ENCODE measurements around the gene FGF14.

Gene FGF14

GRCh38 chr13:102401766-102402165 is at the start of gene FGF14:
Gene FGF14, minus strand, starts transcription at chr13:102402048.
- no peak for DNase-seq

- DNase-seq = no peak
Measured at GRCh38 chr13:102443249-102443648, 41.4 kb upstream of the FGF14 start.

GRCh38 chr13:102441085-102441484 is 39.2 kb upstream of the FGF14 start:
- no peak for DNase-seq

GRCh38 chr13:102440259-102440936 is 38.5 kb upstream of the FGF14 start:
- peak; percentile 82 for DNase-seq

- DNase-seq = no peak
Measured at GRCh38 chr13:102422690-102423089, 20.8 kb upstream of the FGF14 start.

- no peak for DNase-seq
Measured at GRCh38 chr13:102405499-102406100, 3.8 kb upstream of the FGF14 start.

GRCh38 chr13:102402290-102402689 is 442 bp upstream of the FGF14 start:
- no peak for DNase-seq

GRCh38 chr13:102401265-102401664 is 583 bp downstream of the FGF14 start:
- DNase-seq = no peak

GRCh38 chr13:102400675-102401145 is 1.1 kb downstream of the FGF14 start:
- peak; percentile 54 for DNase-seq

- peak; percentile 64 for DNase-seq
Measured at GRCh38 chr13:102399791-102400674, 1.8 kb downstream of the FGF14 start.

GRCh38 chr13:102395939-102396338 is 5.9 kb downstream of the FGF14 start:
- no peak for DNase-seq

- no peak for DNase-seq
Measured at GRCh38 chr13:102395174-102395573, 6.7 kb downstream of the FGF14 start.

- peak; percentile 96 for DNase-seq
Measured at GRCh38 chr13:102394158-102395053, 7.4 kb downstream of the FGF14 start.

GRCh38 chr13:102392481-102393209 is 9.2 kb downstream of the FGF14 start:
- peak; percentile 69 for DNase-seq

GRCh38 chr13:102386461-102386860 is 15.4 kb downstream of the FGF14 start:
- DNase-seq = no peak

- no peak for DNase-seq
Measured at GRCh38 chr13:102380012-102380411, 21.8 kb downstream of the FGF14 start.

GRCh38 chr13:102376318-102376717 is 25.5 kb downstream of the FGF14 start:
- no peak for DNase-seq

- DNase-seq = no peak
Measured at GRCh38 chr13:102374726-102375125, 27.1 kb downstream of the FGF14 start.

- DNase-seq = no peak
Measured at GRCh38 chr13:102374233-102374632, 27.6 kb downstream of the FGF14 start.

- no peak for DNase-seq
Measured at GRCh38 chr13:102373221-102373620, 28.6 kb downstream of the FGF14 start.

GRCh38 chr13:102369302-102369701 is 32.5 kb downstream of the FGF14 start:
- DNase-seq = no peak

GRCh38 chr13:102367836-102368235 is 34.0 kb downstream of the FGF14 start:
- DNase-seq = no peak

Data from DMS79 treated with DMSO at 0.1 percent for 48 hours (cell line).